ENCODE data around the gene JAKMIP1.

JAKMIP1 gene

GRCh38 chr4:6068986-6069385, 131.4 kb downstream of the JAKMIP1 start:
- no peak for DNase-seq (ENCODE audit: low read depth)
- H3K4me3 ChIP-seq (ENCODE audit: low read depth, low read length): no peak overlapping the region
- no peak for TF ChIP-seq CTCF (conservative IDR thresholded peaks at IDR 0.05; ENCODE audit: low read depth, low read length)

GRCh38 chr4:6065934-6066590, 134.3 kb downstream of the JAKMIP1 start:
- no peak for DNase-seq (ENCODE audit: low read depth)
- no peak overlapping the region for H3K4me3 ChIP-seq (ENCODE audit: low read depth, low read length)
- no peak for TF ChIP-seq CTCF (conservative IDR thresholded peaks at IDR 0.05; ENCODE audit: low read depth, low read length)

GRCh38 chr4:6065166-6065565, 135.2 kb downstream of the JAKMIP1 start:
- no peak for DNase-seq (ENCODE audit: low read depth)
- TF ChIP-seq CTCF (conservative IDR thresholded peaks at IDR 0.05; ENCODE audit: low read depth, low read length): no peak
- no peak overlapping the region for H3K4me3 ChIP-seq (ENCODE audit: low read depth, low read length)

DNA sequence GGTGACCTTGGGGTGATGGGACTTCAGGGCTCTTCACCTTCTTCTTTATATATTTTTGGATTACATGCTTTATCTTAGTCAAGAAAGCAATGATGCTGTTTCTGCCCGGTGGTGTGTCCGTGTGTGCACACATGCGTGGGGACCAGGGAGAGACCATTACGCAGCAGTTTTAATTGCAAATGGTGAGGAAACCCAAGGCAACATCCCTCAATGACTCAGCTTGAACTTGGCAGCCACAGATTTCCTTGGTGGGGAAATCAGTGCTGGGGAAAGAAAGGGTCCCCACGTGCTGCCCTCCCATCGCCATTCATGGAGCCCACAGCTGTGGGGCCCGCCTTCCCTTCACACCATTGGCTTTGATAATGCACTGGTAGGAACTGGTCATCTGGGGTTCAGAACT, 136.0 kb downstream of the JAKMIP1 start:
- no peak for DNase-seq (ENCODE audit: low read depth)
- TF ChIP-seq CTCF (conservative IDR thresholded peaks at IDR 0.05; ENCODE audit: low read depth, low read length): no peak
- H3K4me3 ChIP-seq (ENCODE audit: low read depth, low read length): no peak overlapping the region

GRCh38 chr4:6063684-6064083, 136.7 kb downstream of the JAKMIP1 start:
- DNase-seq (ENCODE audit: low read depth): no peak
- no peak overlapping the region for H3K4me3 ChIP-seq (ENCODE audit: low read depth, low read length)
- no peak for TF ChIP-seq CTCF (conservative IDR thresholded peaks at IDR 0.05; ENCODE audit: low read depth, low read length)

DNA sequence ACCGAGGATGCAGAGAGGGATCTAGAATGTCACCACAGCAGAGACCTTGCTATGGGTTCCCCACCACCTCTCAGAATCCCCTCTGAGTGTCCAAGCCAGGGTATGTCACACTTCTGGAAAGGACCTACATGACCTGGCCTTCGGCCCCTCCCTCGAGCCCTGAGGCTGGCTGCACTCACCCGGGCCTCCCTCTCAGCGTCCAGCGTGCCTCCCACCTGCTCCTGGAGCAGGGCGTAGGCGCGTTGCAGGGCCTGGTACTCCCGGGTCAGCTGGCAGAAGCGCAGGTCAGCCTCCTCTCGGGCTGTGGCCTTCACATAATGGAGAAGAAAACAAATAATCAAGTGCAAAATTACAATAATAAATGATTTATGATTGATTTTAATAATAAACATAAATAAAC, 138.2 kb downstream of the JAKMIP1 start:
- no peak for TF ChIP-seq CTCF (conservative IDR thresholded peaks at IDR 0.05; ENCODE audit: low read depth, low read length)
- DNase-seq (ENCODE audit: low read depth): no peak
- no peak overlapping the region for H3K4me3 ChIP-seq (ENCODE audit: low read depth, low read length)

GRCh38 chr4:6059375-6059805, 141.0 kb downstream of the JAKMIP1 start:
- no peak for TF ChIP-seq CTCF (conservative IDR thresholded peaks at IDR 0.05; ENCODE audit: low read depth, low read length)
- DNase-seq (ENCODE audit: low read depth): no peak
- H3K4me3 ChIP-seq (ENCODE audit: low read depth, low read length): no peak overlapping the region

Measured in choroid plexus epithelial cell (primary cell).